Smooth muscle cell (in vitro differentiated cells): Measurements from ENCODE around the gene GALT. TPM values are rescaled to one million over a fixed set of nuclear protein-coding genes. Genes with fewer than 3 reads are reported as not detected.

Source experiments
- DNase-seq: peaks from one replicate; lab custom pipeline; 2025; ENCODE audit not compliant: unreplicated experiment; lab: John Stamatoyannopoulos, UW
- H2AFZ ChIP-seq: fragments of 200-600 bp; sonication (generic); 2 replicates; pipeline ENCODE4 v1.6.0; 2016; ENCODE audit warnings: antibody characterized with exemption, low read depth, mild to moderate bottlenecking
- H3F3A ChIP-seq: fragments of 200-600 bp; sonication (generic); 2 replicates; pipeline ENCODE4 v1.6.0; 2017; ENCODE audit warnings: antibody characterized with exemption, low read depth
- H3K27ac ChIP-seq: fragments of 200-600 bp; sonication (generic); 2 replicates; pipeline ENCODE4 v1.5.1; 2016; ENCODE audit warnings: low read depth, mild to moderate bottlenecking
- H3K27me3 ChIP-seq: fragments of 200-600 bp; sonication (generic); 2 replicates; pipeline ENCODE4 v1.6.1; 2016; ENCODE audit warnings: low read depth, mild to moderate bottlenecking
- H3K36me3 ChIP-seq: fragments of 200-600 bp; sonication (generic); 2 replicates; pipeline ENCODE4 v1.5.1; 2016; ENCODE audit warnings: low read depth
- H3K4me1 ChIP-seq: fragments of 200-600 bp; sonication (generic); 2 replicates; pipeline ENCODE4 v1.5.1; 2016; ENCODE audit warnings: low read depth
- H3K4me2 ChIP-seq: fragments of 200-600 bp; sonication (generic); 2 replicates; pipeline ENCODE4 v1.6.0; 2016; ENCODE audit warnings: mild to moderate bottlenecking
- H3K4me3 ChIP-seq: fragments of 200-600 bp; sonication (generic); 2 replicates; pipeline ENCODE4 v1.5.1; 2016; ENCODE audit warnings: mild to moderate bottlenecking
- H3K79me2 ChIP-seq: fragments of 200-600 bp; sonication (generic); 2 replicates; pipeline ENCODE4 v1.6.0; 2016; ENCODE audit warnings: low read depth, mild to moderate bottlenecking
- H3K9ac ChIP-seq: fragments of 200-600 bp; sonication (generic); 2 replicates; pipeline ENCODE4 v1.6.0; 2016; ENCODE audit warnings: low read depth
- H3K9me3 ChIP-seq: fragments of 200-600 bp; sonication (generic); replicated peaks from 2 replicates; pipeline ENCODE4 v1.5.1; 2016; ENCODE audit warnings: low read depth
- H4K20me1 ChIP-seq: fragments of 200-600 bp; sonication (generic); 2 replicates; pipeline ENCODE4 v1.6.0; 2016; ENCODE audit warnings: low read depth
- CTCF ChIP-seq: fragments of 200-600 bp; sonication (generic); IDR thresholded peaks from 2 replicates; pipeline ENCODE4 v1.5.1; 2017; ENCODE audit warnings: borderline replicate concordance, mild to moderate bottlenecking, antibody characterized with exemption; ENCODE audit not compliant: insufficient read depth, poor library complexity, severe bottlenecking
- WGBS: methylation state at CpG from one replicate; pipeline ENCODE4 v1.1.7; 2016; ENCODE audit warnings: low lambda C conversion rate; 5-methylcytosine and 5-hydroxymethylcytosine counted together
- polyA plus RNA-seq: library from polyadenylated mRNA; unstranded; fragments of >200 nt; fragmentation: Nextera tagmentation; extraction: Ambion mirVana; gene quantifications from 2 replicates; pipeline ENCODE4 v1.2.1, GENCODE V29; 2016
- total RNA-seq: library from RNA; depleted of rRNA; stranded (reverse); fragments of >200 nt; gene quantifications from 2 replicates; pipeline ENCODE4 v1.2.3, GENCODE V29; 2014

Gene GALT
- total and polyA plus RNA-seq, 2 experiments from 2014 or later, result 32.9 to 46.4 TPM

GRCh38 chr9:34642679-34643078, 3.8 kb upstream of the GALT start:
- no peak for DNase-seq
- 100% methylated on average over 1 of the region's 1 CpG for WGBS
- Histone ChIP-seq H3K4me2 (no peak overlapping the region), H3K9ac (no peak overlapping the region), H3K79me2 (peaks cover 6% of the 10 kb centered on the region), H2AFZ (no peak overlapping the region), H3K27ac (no peak overlapping the region), H3K27me3 (no peaks in the 10 kb centered on the region), H3F3A (no peaks in the 10 kb centered on the region), H4K20me1 (no peaks in the 10 kb centered on the region), H3K4me1 (peaks cover 10% of the 10 kb centered on the region), H3K4me3 (no peak overlapping the region), H3K9me3 (no peaks in the 10 kb centered on the region), H3K36me3 (no peaks in the 10 kb centered on the region)
- no peak for TF ChIP-seq CTCF

- Histone ChIP-seq H3K4me1 (peaks cover 8% of the 10 kb centered on the region), H3K4me3 (no peak overlapping the region), H3K9me3 (no peaks in the 10 kb centered on the region), H3K79me2 (peaks cover 21% of the 10 kb centered on the region), H3K9ac (no peak overlapping the region), H3K36me3 (no peaks in the 10 kb centered on the region), H3K27ac (no peak overlapping the region), H2AFZ (no peak overlapping the region), H3K4me2 (no peak overlapping the region), H3K27me3 (no peaks in the 10 kb centered on the region), H4K20me1 (no peaks in the 10 kb centered on the region), H3F3A (no peaks in the 10 kb centered on the region)
- TF ChIP-seq CTCF, result no peak
- no peak for DNase-seq
These were observed 1.6 kb upstream of the GALT start for GRCh38 chr9:34644766-34645314.

GRCh38 chr9:34647084-34647403, 569 bp downstream of the GALT start:
- peak overlapping the region; percentile 46 for H3K9ac ChIP-seq
- peaks cover 8% of the 10 kb centered on the region for H3K4me1 ChIP-seq
- H4K20me1 ChIP-seq, result no peaks in the 10 kb centered on the region
- peak overlapping the region; percentile 96 for H3K4me2 ChIP-seq
- no peak for TF ChIP-seq CTCF
- peak overlapping the region; percentile 95 for H2AFZ ChIP-seq
- no peaks in the 10 kb centered on the region for H3K27me3 ChIP-seq
- peak overlapping the region; percentile 58 for H3K27ac ChIP-seq
- WGBS, result 4% methylated on average over 8 of the region's 8 CpGs
- no peak for DNase-seq
- peaks cover 9% of the 10 kb centered on the region for H3F3A ChIP-seq
- no peaks in the 10 kb centered on the region for H3K36me3 ChIP-seq
- no peaks in the 10 kb centered on the region for H3K9me3 ChIP-seq
- peak overlapping the region; percentile 73 for H3K4me3 ChIP-seq
- peaks cover 21% of the 10 kb centered on the region for H3K79me2 ChIP-seq

- no peak for TF ChIP-seq CTCF
- peak overlapping the region; percentile 96 for H3K4me2 ChIP-seq
- 85% methylated on average over 10 of the region's 10 CpGs for WGBS
- H3K9ac ChIP-seq, result peak overlapping the region; percentile 46
- H3K27me3 ChIP-seq, result no peaks in the 10 kb centered on the region
- no peaks in the 10 kb centered on the region for H4K20me1 ChIP-seq
- no peaks in the 10 kb centered on the region for H3K9me3 ChIP-seq
- no peaks in the 10 kb centered on the region for H3K36me3 ChIP-seq
- no peak overlapping the region for H2AFZ ChIP-seq
- H3F3A ChIP-seq, result peaks cover 14% of the 10 kb centered on the region
- no peak for DNase-seq
- H3K27ac ChIP-seq, result peak overlapping the region; percentile 58
- H3K4me1 ChIP-seq, result peaks cover 12% of the 10 kb centered on the region
- peak overlapping the region; percentile 73 for H3K4me3 ChIP-seq
- peaks cover 21% of the 10 kb centered on the region for H3K79me2 ChIP-seq
These were observed 1.2 kb downstream of the GALT start for GRCh38 chr9:34647651-34648050.
